ENCODE results near the gene CASP9.

DNA sequence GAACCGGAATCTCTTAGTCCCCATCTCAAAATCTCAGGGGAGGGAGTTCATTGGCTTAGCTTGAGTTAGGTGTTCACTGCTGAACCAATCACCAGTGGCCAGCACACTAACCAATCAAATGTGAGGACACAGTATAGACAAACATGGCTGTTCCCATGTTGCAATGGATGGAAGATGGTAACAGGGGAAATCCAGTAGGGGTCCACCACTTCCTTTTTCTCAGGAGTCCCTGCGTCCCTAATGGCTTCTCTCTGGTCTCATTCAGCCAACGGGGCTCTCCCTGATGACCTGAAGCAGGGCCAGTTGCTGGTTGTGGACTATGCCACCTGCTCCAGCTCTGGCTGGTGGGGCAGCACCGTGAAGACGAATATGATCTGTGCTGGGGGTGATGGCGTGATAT lies 38.4 kb downstream of the CASP9 start:
- TF ChIP-seq, protein P1, sequence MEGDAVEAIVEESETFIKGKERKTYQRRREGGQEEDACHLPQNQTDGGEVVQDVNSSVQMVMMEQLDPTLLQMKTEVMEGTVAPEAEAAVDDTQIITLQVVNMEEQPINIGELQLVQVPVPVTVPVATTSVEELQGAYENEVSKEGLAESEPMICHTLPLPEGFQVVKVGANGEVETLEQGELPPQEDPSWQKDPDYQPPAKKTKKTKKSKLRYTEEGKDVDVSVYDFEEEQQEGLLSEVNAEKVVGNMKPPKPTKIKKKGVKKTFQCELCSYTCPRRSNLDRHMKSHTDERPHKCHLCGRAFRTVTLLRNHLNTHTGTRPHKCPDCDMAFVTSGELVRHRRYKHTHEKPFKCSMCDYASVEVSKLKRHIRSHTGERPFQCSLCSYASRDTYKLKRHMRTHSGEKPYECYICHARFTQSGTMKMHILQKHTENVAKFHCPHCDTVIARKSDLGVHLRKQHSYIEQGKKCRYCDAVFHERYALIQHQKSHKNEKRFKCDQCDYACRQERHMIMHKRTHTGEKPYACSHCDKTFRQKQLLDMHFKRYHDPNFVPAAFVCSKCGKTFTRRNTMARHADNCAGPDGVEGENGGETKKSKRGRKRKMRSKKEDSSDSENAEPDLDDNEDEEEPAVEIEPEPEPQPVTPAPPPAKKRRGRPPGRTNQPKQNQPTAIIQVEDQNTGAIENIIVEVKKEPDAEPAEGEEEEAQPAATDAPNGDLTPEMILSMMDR (IDR thresholded peaks at IDR 0.05), result no peak
- TF ChIP-seq POLR2A (IDR thresholded peaks at IDR 0.05) (no peak), POLR2AphosphoS5 (IDR thresholded peaks at IDR 0.05) (no peak)
